Stimulated activated CD4-positive, alpha-beta T cell treated with anti-CD3 and anti-CD28 coated beads, Interleukin-12 subunit alpha, Interleukin-12 subunit beta, amount 100 ng/mL, for 24 hours (primary cell): ENCODE measurements around the gene ZDHHC1.

Source experiments
- DNase-seq, 2 experiments: peaks; one replicate each; pipeline ENCODE4 v3.0.0-alpha.2; 2020; ENCODE audit warnings: low read depth in 2 of 2

ZDHHC1 gene

DNA sequence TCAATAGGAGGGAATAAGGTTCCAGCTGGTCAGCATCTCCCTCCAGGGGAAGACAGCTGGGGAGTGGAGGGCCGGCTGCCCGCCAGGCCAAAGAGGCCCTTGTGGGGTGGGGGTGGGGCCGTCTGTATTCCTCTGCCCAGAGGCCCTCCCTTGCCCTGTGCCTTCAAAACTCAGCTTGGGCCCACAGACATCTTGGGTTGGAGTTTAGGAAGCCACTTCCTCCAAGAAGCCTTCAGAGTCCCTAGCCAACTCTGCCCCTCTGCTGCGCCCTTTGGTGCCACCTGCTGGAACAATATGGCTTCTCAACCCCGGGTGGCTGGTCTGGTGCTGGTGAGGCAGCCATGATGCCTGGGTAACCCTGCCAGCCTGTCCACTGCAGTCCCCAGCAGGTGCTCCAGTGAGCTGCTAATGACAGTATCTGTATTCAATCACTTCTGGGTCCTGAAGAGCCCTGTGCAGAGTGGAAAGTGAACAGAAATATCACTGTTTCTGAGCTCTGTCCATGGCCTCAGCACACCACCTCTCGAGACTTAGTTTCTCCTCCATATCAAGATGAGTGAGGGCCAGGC, 31.3 kb upstream of the ZDHHC1 start:
- peak; percentile 48 to 73 for DNase-seq

DNA sequence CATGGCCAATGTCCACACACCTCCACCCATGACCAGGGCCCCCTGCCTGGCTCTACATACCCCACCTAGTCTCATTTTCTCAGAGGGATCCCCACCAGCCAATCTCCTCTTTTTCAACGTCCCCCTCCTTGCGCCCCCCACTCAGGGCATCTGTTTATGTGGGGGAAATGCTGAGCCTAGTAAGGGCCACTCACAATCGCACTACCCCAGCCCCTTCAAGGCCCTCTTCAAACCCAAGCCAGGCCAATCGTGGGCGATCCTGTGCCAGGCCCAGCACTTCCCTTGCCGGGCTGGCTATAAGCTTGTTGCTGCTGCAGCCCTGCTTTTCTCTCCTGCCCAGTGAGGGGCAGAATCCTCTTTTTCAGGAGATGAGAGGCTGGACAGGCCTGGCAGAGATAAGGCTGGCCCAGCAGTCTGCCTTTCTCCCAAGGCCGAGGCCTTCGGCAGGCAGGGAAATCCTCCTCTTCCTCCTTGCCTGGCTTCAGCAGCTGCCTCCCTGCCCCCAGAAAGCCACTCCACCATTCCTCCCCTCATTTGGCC, 30.8 kb upstream of the ZDHHC1 start:
- no peak for DNase-seq

GRCh38 chr16:67445913-67446907, 29.9 kb upstream of the ZDHHC1 start:
- no peak for DNase-seq

DNA sequence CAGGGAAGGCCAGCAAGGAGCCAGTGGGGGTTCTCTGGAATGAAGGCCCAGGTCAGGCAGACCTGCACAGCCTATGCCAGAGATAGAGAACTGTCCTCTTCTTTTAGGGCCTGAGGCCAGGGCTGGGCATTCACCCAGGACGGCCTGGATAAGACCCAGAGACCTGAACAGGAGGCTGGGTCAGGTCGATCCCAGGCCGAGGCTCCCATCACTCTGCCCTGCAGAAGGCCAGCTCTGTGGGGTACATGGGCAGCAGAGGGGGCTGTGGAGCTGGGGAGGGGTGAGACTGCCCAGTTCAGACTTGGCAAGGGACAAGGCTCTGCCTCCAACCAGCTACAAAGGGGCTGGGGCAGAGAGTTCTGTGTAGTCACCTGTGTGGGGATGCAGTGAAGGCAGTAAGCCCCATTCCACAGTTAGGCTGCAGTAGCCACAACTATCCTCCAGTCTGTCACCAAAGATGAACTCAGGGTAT, 29.2 kb upstream of the ZDHHC1 start:
- DNase-seq, result no peak

DNA sequence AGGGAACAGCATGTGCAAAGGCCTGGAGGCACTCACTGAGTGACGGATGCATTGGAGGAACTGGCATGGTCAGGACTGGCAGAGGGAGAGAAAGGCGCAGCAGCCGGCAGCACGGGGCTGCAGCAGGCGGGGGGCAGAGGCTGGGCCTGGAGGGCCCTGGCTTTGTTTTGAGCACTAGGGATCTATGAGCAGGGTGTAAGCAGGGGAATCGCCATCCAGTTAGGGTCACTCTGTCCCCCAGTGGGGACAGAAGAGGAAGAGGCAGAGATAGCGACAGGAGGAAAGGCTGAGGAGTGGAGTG, 28.8 kb upstream of the ZDHHC1 start:
- DNase-seq, result no peak

GRCh38 chr16:67444259-67445125, 28.2 kb upstream of the ZDHHC1 start:
- no peak for DNase-seq

GRCh38 chr16:67443265-67443664, 27.0 kb upstream of the ZDHHC1 start:
- no peak for DNase-seq

DNA sequence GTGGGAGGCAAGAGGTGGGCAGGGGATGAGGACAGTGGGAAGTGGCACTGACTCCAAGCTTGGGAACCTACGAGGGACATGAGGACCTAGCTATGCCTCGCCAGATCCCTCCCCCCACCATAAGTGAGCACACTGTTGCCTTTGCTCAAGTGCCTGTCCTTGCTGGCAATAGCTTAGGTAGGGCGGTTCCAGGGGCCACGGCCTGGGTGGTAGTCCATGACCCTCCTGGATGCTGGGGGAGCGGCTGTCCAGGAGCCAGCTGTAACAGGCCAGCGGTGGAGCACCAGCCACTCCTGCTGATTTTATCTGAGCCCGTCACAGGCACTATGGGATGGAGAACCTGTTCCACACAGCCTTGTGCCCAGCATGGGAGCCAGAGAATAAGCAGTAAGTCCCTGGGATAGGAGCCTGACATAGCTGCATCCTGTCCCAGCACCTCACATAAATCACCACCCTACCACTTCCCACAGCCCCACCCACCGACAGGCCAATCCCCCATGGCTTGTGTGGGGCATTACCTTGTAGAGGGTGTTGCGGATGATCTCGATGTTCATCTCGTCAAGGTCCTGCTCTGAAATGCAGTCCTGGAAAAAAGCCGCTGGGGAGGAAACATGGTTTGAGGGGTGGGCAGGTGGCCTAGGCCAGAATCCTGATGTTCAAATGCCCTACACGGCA, 26.4 kb upstream of the ZDHHC1 start:
- no peak for DNase-seq

DNA sequence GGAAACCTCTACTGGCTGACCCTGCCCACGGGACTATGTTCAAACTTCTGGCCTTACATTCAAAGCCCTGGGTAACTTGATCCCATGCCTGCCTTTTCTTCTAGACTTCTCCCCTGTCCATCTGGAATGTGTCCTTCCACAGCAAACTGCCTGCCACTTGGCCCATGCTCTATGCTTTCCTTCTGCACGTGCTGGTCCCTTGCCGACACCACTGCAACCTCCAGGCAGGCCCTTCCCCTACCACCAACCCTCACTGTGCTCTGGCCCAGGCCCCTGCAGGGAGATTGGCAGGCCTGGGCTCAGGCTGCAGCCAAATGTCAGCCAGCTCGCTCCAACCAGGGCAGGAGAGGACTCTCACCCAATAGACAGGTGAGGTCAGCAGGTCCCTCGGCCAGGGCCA, 25.6 kb upstream of the ZDHHC1 start:
- DNase-seq, result no peak

- no peak for DNase-seq
Measured at GRCh38 chr16:67441271-67441753, 25.0 kb upstream of the ZDHHC1 start.

DNA sequence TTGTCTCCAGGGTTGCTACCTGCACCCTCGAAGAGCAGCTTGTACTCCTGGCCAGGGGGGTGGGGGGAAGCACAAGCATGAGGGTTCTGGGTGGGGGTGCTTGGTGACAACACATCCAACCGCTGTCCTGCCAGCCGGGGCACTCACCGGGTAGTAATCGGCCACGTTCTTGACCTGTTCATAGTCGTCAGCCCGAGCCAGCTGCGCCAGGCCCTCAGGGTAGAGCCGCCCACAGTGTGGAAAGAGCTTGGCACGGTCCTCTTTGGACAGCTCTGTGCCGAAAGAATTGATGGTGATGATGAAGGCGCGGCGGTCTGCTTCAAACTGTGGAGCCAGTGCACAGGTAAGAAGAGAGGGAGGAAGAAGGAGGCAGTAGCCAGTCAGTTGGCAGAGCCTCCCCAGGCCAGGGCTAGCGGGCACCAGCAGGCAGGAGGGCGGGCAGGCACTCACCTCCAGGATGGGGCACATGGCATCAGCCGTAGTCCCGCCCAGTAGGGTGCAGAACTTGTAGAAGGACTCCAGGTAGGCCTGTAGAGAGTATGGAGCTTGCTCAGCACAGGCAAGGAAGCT, 22.6 kb upstream of the ZDHHC1 start:
- no peak for DNase-seq

- DNase-seq, result no peak
Measured at GRCh38 chr16:67438098-67438791, 22.0 kb upstream of the ZDHHC1 start.

DNA sequence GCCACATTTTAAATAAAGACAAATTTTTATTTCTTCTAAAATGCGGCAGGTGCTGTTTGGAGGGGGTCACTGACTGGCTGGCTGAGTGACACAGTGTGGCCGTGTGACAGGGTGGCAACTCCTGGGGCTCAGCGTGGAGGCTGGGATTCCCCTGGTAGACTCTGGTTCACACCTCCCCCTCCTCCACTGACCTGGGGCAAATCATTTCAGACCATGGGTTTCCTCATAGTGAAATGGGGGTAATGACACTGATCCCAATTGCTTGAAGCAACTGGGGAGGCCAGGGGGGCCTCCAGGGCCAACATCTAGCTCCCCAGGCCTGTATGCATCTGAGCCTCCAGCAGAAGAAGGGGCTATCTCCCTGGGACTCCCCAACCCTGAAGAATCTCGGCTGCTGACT, 21.2 kb upstream of the ZDHHC1 start:
- no peak for DNase-seq

DNA sequence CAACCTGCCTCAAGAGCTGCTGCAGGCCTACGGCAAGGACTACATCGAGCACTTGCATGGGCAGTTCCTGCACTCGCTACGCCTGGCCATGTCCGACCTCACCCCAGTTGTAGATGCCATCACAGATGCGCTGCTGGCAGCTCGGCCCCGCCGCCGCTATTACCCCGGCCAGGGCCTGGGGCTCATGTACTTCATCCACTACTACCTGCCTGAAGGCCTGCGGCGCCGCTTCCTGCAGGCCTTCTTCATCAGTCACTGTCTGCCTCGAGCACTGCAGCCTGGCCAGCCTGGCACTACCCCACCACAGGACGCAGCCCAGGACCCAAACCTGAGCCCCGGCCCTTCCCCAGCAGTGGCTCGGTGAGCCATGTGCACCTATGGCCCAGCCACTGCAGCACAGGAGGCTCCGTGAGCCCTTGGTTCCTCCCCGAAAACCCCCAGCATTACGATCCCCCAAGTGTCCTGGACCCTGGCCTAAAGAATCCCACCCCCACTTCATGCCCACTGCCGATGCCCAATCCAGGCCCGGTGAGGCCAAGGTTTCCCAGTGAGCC, 20.4 kb upstream of the ZDHHC1 start:
- DNase-seq, result no peak

- no peak for DNase-seq
Measured at GRCh38 chr16:67435758-67436164, 19.5 kb upstream of the ZDHHC1 start.

GRCh38 chr16:67433131-67433719, 16.9 kb upstream of the ZDHHC1 start:
- DNase-seq, result no peak

DNA sequence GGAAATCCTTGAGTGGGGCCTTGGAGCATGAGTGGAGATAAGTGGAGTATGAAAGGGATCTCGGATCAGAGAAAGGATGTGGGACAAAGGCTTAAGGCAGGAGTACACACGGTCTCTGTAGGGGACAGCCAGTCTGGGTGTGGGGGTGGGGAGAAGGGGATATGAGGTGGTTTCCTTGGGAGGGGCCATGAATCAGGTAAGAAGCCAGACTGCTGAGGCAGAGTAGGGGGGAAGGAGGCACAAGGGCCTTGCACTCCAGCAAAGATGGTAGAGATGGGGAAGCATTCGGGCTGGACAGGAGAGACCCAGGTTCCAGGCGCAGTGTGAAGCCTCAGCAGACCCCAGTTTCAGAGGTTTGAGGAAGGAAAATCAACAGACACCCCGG, 16.2 kb upstream of the ZDHHC1 start:
- no peak for DNase-seq

GRCh38 chr16:67431775-67432505, 15.7 kb upstream of the ZDHHC1 start:
- DNase-seq, result no peak
